ENCODE results near the gene CBFA2T2.
A peak's percentile ranks its signal among the peaks of the same experiment; 100 is the strongest.
"Not testable (repeated sequence)": the region's sequence is repeated elsewhere in the genome, so short reads cannot be mapped to it uniquely, and the experiment has no call there.

CBFA2T2 gene

GRCh38 chr20:33629533-33629932, 139.6 kb downstream of the CBFA2T2 start:
- no peak for DNase-seq

- DNase-seq: no peak
Observed at GRCh38 chr20:33629979-33630378, 140.1 kb downstream of the CBFA2T2 start.

DNA sequence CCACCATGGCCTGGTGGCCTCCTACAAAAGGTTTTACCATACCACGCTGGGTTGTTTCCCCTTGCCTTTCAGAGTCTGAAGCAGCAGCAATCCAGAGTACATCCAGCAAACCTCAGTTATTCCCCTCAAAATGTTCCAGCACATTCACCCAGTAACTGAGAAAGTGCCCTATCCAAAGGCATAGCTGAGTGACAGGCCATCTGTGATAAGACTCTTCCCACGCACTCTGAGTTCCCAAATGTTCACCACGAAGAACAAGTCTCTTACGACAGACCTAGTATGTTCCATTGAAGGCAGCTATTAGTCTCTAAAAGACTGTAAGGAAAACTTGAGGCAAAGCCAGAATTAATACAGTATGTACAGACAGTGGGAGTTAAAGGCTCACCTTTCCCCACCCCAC, 140.6 kb downstream of the CBFA2T2 start:
- no peak for DNase-seq

DNA sequence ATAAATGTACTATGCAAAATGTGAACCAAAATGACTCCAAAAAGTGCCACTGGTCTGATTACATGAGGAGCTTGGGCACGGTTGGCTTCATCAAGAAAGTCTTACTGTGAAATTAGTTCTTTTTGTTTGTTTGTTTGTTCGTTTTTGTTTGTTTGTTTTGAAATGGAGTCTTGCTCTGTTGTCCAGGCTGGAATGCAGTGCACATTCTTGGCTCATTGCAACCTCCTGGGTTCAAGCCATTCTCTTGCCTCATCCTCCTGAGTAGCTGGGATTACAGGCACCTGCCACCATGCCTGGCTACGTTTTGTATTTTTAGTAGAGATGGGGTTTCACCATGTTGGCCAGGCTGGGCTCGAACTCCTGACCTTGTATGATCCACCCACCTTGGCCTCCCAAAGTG, 142.0 kb downstream of the CBFA2T2 start:
- DNase-seq: not testable (repeated sequence)

GRCh38 chr20:33635341-33635740, 145.4 kb downstream of the CBFA2T2 start:
- DNase-seq: no peak

DNA sequence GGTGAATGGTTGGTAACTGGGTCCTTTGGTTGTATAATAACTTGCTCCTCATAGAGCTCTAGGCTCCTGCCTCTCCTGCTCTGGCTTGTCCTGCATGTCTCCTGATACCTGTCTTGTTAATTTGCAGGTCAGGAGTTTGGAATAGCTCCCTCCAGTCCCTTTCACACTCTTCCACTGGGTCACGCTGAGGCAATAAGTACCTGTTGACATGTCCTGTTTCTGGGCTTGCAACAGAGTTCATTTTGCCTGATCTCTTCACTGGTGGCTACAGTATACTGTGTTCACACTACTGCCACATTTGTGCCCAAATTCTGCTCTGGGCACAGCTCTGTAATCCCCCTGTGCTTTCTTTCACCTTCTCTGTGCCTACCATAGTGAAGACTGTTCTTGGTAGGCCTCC, 146.9 kb downstream of the CBFA2T2 start:
- DNase-seq: no peak

- DNase-seq: no peak
Observed at GRCh38 chr20:33640287-33640686, 150.4 kb downstream of the CBFA2T2 start.

DNA sequence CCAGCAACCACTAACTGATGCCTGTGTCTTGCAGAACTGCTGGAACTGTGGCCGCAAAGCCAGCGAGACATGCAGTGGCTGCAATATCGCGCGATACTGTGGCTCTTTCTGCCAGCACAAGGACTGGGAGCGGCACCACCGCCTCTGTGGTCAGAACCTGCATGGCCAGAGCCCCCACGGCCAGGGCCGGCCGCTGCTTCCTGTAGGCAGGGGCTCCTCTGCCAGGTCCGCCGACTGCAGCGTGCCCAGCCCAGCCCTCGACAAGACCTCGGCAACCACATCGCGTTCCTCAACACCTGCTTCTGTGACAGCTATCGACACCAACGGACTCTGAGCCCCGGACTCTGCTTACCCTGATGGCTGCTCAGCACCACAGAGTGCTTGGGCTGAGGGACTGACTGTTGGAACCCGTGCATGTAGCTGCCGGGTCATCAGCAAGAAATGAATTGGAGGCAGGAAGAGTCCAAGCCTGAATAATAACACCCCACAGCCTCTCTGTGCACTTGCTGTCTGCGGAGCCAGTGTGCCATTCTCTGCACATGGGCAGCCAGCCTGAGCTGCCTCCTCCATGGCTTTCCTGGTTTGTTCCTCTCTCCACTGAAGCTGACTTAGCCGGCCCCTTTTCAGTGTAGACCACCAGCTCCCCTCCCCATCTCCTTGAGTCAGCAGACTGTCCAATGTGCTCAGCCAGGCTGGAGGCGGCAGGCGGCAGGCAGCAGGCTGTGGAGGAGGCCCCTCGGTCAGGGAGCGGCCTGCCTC, 154.6 kb downstream of the CBFA2T2 start:
- no peak for DNase-seq

GRCh38 chr20:33645072-33645358, 155.1 kb downstream of the CBFA2T2 start:
- DNase-seq: no peak

GRCh38 chr20:33645396-33645795, 155.5 kb downstream of the CBFA2T2 start:
- no peak for DNase-seq

GRCh38 chr20:33646191-33646590, 156.3 kb downstream of the CBFA2T2 start:
- no peak for DNase-seq

DNA sequence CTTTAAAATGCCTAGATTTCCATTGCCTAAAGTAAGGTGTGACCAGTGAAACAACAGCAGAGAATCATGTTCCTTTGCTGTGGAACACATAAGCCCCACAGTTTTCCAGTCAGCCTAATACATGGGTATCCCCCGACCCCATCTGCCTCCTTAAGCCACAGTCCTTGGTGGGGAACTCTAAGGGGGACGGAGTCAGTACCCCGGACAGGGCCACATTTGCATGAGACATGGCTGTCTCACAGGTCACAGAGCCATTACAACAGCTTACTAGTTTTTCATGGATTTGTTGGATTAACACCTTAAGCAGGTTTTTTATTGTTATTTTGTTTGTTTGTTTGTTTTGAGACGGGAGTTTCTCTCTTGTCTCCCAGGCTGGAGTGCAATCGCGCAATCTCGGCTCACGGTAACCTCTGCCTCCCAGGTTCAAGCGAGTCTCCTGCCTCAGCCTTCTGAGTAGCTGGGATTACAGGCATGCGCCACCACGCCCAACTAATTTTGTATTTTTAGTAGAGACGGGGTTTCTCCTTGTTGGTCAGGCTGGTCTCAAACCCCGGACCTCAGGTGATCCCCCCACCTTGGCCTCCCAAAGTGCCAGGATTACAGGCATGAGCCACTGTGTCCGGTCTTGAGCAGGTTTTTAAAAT, 157.2 kb downstream of the CBFA2T2 start:
- DNase-seq: not testable (repeated sequence)

DNA sequence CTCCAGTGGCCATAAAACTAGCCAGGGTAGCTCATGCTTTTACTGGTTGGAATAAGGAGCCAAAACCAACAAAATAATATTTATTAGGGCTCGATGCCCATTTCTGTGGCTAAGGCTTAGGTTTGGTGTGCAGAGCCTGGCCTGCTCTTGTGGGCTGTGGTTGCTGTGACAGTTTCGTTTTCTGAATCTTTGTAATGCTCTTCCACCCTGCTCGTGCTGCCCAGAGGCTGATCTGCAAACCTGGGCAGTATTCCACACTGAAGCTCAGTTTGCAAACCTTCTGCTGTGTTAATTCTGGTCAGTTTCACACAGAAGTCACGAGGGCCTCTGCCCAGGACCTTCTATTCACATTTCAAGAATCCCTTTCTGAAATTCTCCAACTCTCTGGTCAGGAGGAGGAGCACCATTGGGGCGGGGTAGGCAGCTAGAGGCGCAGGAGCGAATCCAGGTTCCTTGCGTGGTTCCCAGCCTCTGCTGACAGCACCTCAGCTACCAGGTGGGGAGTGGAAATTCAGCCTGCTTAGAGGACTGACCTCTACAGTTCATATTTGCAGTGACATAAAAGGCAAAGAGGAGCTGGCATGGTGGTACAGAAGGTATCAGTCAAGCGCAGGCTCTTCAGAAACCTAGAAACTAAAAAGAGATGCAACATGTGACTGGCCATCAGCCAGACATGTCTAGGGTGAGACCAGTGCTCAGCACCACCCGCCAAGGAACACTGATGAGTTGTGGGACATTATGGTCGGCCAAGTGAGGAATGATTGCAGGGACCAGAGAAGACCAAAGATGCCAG, 157.9 kb downstream of the CBFA2T2 start:
- DNase-seq: no peak

GRCh38 chr20:33648396-33649004, 158.6 kb downstream of the CBFA2T2 start:
- DNase-seq: no peak

- DNase-seq: no peak
Observed at GRCh38 chr20:33649201-33649681, 159.3 kb downstream of the CBFA2T2 start.

DNA sequence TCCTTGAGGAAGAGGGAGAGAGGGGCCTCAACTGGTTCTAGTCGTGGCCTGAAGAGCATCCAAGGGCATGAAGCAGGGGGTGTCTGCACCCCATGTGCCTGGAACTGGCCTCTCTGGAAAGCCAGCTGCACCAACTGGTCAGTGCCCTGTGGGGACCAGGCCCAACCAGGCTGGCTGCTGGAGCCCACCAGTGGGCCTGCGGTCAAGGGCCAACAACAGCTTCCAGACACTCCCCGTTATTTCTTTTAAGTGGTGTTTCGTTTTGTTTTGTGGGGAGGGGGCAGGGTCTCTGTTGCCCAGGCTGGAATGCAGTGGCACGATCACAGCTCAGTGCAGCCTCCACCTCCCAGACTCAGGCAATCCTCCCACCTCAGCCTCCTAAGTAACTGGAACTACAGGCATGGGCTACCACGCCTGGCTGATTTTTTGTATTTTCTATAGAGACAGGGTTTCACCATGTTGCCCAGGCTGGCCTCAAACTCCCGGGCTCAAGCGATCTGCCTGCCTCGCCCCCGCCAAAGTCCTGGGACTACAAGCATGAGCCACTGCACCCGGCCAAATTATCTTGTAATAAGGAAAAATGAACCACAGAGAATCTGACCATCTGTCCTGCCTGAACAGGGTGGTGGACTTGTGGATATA, 160.3 kb downstream of the CBFA2T2 start:
- DNase-seq: no peak

- no peak for DNase-seq
Observed at GRCh38 chr20:33650753-33651561, 161.1 kb downstream of the CBFA2T2 start.

DNA sequence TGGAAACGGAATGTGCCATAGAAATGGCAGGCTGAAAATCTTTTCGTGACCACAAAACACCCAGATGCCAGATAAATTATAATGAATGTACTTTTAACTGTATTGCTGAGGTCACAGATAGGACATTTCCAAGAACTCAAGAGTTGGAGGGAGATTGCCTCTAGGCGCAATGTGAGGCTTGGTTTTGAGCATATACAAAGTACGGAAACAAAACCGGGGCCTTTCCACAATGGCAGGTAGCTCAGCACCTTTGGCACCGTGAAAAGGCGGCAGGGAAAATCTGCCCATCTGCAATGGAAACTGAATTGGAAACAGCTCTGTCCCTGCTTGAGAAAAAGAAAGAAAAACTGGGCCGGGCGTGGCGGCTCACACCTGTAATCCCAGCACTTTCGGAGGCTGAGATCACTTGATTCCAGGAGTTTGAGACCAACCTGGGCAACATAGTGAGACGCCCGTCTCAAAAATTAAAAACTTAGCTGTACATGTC, 161.7 kb downstream of the CBFA2T2 start:
- DNase-seq: no peak

DNA sequence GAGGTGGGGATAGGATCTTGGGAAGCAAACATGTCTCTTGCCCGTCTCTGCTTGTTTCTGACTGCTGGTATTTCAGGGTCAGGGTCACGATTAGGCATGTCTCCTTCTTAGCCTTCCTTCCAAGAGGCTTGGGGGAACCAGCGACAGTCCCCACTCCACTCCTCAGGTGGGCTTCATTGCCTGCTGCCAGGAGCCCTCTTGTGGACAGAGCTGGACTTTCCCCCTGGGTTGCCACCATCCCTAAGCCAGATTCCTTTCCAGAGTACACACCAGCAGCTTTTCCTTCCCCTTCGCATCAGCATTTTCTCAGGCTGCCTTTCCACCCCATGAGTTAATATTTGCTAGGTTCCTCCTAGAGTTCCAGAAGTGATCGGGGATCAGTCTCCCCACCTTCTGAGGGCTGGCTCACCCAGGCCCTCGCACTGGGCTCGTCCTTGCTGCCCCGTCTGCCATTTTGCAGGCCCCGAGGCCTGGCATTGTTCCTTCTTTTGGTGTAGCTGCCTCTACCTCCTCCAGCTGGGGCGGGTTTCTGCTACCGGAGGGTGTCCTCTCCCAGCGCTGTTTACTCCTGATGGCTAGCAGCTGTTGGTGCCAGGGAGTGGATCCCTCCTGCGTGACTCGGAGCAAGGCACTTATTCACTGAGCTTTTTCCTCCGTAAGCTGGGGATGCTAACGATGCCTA, 163.5 kb downstream of the CBFA2T2 start:
- DNase-seq: peak; percentile 52

GRCh38 chr20:33653900-33654596, 164.2 kb downstream of the CBFA2T2 start:
- no peak for DNase-seq
